Erythroblast (primary cell): ENCODE measurements around the gene ZFPL1.

Experiments used
- GATA1 ChIP-seq: IDR thresholded peaks from 2 replicates; pipeline ENCODE4 v1.6.1; 2011; ENCODE audit warnings: low read depth, mild to moderate bottlenecking, control low read depth, low read length, moderate library complexity
- POLR2A ChIP-seq: IDR thresholded peaks from 2 replicates; pipeline ENCODE4 v1.6.1; 2011; ENCODE audit warnings: mild to moderate bottlenecking, low read length

DNA sequence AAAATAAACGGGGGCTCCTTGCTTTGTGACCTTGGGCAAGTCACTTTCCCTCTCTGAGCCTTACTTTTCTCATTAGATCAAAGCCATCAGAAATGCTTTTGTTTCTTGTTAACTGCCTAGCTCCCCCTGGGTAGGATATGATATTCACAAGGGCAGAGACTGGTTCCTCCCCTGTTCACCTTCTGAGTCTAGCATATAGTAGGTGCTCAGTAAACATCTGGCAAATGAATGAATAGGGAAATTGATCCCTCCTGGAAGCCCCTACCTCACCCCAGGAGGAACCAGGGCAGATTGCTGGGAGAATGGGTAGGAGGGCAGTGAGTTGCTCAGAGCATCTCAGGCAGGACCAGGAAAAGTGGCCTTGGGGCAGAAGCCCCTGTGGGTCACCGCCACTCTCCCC, 49.6 kb upstream of the ZFPL1 start:
- TF ChIP-seq POLR2A: no peak
- no peak for TF ChIP-seq GATA1
